NB4 (cell line): ENCODE measurements around the gene ADAP1.

Source experiments
- POLR2A ChIP-seq: IDR thresholded peaks from 2 replicates; pipeline ENCODE4 v1.6.1; 2011; ENCODE audit warnings: mild to moderate bottlenecking; ENCODE audit not compliant: insufficient read length; ENCODE audit errors: extremely low read depth
- TF ChIP-seq, protein P1 (sequence below): IDR thresholded peaks from one replicate; pipeline ENCODE4 v1.5.1; 2012; ENCODE audit warnings: low read depth, low read length
- TF ChIP-seq, protein P2 (sequence below): IDR thresholded peaks from 2 replicates; pipeline ENCODE4 v1.6.1; 2011; ENCODE audit warnings: low read depth, low read length

DNA sequence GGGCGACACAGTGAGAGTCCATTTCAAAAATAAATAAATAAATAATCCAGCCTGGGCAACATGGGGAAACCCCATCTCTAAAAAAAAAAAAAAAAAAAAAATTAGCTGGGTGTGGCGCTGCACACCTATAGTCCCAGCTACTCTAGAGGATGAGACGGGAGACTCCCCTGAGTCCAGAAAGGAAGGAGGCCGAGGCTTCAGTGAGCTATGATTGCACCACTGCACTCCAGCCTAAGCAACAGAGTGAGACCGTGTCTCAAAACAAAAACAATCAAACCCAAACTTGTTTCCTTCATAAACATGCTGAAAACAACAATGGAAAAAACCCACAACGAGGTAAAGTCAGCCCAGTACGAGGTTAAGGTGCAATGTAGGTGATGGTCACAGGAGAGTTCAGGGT lies 19.7 kb upstream of the ADAP1 start:
- TF ChIP-seq, protein P1, sequence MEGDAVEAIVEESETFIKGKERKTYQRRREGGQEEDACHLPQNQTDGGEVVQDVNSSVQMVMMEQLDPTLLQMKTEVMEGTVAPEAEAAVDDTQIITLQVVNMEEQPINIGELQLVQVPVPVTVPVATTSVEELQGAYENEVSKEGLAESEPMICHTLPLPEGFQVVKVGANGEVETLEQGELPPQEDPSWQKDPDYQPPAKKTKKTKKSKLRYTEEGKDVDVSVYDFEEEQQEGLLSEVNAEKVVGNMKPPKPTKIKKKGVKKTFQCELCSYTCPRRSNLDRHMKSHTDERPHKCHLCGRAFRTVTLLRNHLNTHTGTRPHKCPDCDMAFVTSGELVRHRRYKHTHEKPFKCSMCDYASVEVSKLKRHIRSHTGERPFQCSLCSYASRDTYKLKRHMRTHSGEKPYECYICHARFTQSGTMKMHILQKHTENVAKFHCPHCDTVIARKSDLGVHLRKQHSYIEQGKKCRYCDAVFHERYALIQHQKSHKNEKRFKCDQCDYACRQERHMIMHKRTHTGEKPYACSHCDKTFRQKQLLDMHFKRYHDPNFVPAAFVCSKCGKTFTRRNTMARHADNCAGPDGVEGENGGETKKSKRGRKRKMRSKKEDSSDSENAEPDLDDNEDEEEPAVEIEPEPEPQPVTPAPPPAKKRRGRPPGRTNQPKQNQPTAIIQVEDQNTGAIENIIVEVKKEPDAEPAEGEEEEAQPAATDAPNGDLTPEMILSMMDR: no peak
- TF ChIP-seq POLR2A: no peak
- TF ChIP-seq, protein P2, sequence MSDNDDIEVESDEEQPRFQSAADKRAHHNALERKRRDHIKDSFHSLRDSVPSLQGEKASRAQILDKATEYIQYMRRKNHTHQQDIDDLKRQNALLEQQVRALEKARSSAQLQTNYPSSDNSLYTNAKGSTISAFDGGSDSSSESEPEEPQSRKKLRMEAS: no peak
